WTC11 (cell line): ENCODE data around the gene LRCH4.

Experiments used
- CREB1 ChIP-seq: sonication (generic); formaldehyde crosslinking; IDR thresholded peaks from 2 replicates; pipeline ENCODE4 v1.8.0; 2023; ENCODE audit warnings: mild to moderate bottlenecking, missing genetic modification reagents
- ESRRA ChIP-seq: sonication (generic); formaldehyde crosslinking; IDR thresholded peaks from 2 replicates; pipeline ENCODE4 v1.8.1; 2022; ENCODE audit warnings: mild to moderate bottlenecking, missing genetic modification reagents, borderline replicate concordance
- ETV6 ChIP-seq: sonication (generic); formaldehyde crosslinking; IDR thresholded peaks from 2 replicates; pipeline ENCODE4 v1.8.1; 2022; ENCODE audit warnings: mild to moderate bottlenecking, missing genetic modification reagents
- FOXJ3 ChIP-seq: sonication (generic); formaldehyde crosslinking; IDR thresholded peaks from 2 replicates; pipeline ENCODE4 v1.9.0; 2021; ENCODE audit warnings: missing genetic modification reagents, mild to moderate bottlenecking, borderline replicate concordance
- MYBL2 ChIP-seq: sonication (generic); formaldehyde crosslinking; IDR thresholded peaks from 2 replicates; pipeline ENCODE4 v1.8.1; 2023; ENCODE audit warnings: mild to moderate bottlenecking, moderate library complexity, missing genetic modification reagents
- NFE2L1 ChIP-seq: sonication (generic); formaldehyde crosslinking; IDR thresholded peaks from 2 replicates; pipeline ENCODE4 v1.8.1; 2023; ENCODE audit warnings: missing genetic modification reagents
- OVOL2 ChIP-seq: fragments of 250-450 bp; sonication (Bioruptor Pico); IDR thresholded peaks from 2 replicates; pipeline ENCODE4 v1.9.0; 2021; ENCODE audit warnings: mild to moderate bottlenecking, borderline replicate concordance
- TF ChIP-seq, protein P1 (sequence below): sonication (generic); formaldehyde crosslinking; conservative IDR thresholded peaks from 2 replicates; pipeline ENCODE4 v1.8.1; 2023; ENCODE audit warnings: mild to moderate bottlenecking, low read depth, missing genetic modification reagents, moderate library complexity
- TF ChIP-seq, protein P2 (sequence below): fragments of 200-600 bp; IDR thresholded peaks from 2 replicates; pipeline ENCODE4 v1.8.0; 2022; ENCODE audit warnings: antibody characterized with exemption
- TF ChIP-seq, protein P3 (sequence below): fragments of 250-450 bp; sonication (Bioruptor Pico); IDR thresholded peaks from 2 replicates; pipeline ENCODE4 v2.1.2; 2022; ENCODE audit warnings: mild to moderate bottlenecking, moderate library complexity
- TF ChIP-seq, protein P4 (sequence below): sonication (generic); formaldehyde crosslinking; conservative IDR thresholded peaks from 2 replicates; pipeline ENCODE4 v1.8.1; 2022; ENCODE audit warnings: mild to moderate bottlenecking, missing genetic modification reagents
- TF ChIP-seq, protein P5 (sequence below): sonication (generic); formaldehyde crosslinking; IDR thresholded peaks from 2 replicates; pipeline ENCODE4 v1.8.0; 2022; ENCODE audit warnings: mild to moderate bottlenecking, missing genetic modification reagents

DNA sequence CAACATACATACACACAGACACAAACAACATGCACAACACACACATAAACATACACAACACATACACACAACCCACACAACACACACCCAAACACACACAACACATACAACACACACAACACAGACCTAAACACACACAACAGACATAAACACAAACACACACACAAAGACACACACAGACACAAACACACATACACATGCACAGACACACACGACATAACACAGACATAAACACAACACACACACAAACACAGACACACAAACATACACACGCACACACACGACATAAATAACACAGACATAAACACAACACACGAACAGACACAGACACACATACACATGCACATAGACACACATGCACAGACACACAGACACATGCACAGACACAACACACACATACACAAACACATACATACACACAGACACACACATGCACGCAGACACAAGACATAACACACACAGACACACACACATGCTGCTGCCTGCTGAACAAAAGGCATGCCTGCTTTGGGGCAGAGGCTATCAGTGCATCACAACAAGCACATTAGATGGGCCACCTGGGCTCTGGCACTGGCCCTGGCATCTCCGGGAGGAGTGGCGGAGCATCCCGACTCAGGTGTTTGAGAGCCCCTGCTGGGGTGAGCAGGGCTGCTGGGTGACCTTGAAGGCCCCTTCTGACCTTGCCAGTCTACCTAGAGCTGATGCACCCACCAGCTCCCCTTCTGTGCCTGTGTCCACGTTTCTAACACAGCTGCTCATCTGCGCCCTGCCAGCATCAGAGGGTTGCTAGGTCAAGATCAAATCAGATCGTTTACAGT is 5.3 kb downstream of the LRCH4 start:
- TF ChIP-seq, protein P1, sequence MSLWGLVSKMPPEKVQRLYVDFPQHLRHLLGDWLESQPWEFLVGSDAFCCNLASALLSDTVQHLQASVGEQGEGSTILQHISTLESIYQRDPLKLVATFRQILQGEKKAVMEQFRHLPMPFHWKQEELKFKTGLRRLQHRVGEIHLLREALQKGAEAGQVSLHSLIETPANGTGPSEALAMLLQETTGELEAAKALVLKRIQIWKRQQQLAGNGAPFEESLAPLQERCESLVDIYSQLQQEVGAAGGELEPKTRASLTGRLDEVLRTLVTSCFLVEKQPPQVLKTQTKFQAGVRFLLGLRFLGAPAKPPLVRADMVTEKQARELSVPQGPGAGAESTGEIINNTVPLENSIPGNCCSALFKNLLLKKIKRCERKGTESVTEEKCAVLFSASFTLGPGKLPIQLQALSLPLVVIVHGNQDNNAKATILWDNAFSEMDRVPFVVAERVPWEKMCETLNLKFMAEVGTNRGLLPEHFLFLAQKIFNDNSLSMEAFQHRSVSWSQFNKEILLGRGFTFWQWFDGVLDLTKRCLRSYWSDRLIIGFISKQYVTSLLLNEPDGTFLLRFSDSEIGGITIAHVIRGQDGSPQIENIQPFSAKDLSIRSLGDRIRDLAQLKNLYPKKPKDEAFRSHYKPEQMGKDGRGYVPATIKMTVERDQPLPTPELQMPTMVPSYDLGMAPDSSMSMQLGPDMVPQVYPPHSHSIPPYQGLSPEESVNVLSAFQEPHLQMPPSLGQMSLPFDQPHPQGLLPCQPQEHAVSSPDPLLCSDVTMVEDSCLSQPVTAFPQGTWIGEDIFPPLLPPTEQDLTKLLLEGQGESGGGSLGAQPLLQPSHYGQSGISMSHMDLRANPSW (CRISPR knock-in tag), result no peak
- TF ChIP-seq, protein P2, sequence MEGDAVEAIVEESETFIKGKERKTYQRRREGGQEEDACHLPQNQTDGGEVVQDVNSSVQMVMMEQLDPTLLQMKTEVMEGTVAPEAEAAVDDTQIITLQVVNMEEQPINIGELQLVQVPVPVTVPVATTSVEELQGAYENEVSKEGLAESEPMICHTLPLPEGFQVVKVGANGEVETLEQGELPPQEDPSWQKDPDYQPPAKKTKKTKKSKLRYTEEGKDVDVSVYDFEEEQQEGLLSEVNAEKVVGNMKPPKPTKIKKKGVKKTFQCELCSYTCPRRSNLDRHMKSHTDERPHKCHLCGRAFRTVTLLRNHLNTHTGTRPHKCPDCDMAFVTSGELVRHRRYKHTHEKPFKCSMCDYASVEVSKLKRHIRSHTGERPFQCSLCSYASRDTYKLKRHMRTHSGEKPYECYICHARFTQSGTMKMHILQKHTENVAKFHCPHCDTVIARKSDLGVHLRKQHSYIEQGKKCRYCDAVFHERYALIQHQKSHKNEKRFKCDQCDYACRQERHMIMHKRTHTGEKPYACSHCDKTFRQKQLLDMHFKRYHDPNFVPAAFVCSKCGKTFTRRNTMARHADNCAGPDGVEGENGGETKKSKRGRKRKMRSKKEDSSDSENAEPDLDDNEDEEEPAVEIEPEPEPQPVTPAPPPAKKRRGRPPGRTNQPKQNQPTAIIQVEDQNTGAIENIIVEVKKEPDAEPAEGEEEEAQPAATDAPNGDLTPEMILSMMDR, result no peak
- TF ChIP-seq FOXJ3 (CRISPR knock-in tag) (no peak), MYBL2 (CRISPR knock-in tag) (no peak), ESRRA (no peak), NFE2L1 (CRISPR knock-in tag) (no peak), CREB1 (no peak), OVOL2 (no peak), ETV6 (CRISPR knock-in tag) (no peak)
- TF ChIP-seq, protein P3, sequence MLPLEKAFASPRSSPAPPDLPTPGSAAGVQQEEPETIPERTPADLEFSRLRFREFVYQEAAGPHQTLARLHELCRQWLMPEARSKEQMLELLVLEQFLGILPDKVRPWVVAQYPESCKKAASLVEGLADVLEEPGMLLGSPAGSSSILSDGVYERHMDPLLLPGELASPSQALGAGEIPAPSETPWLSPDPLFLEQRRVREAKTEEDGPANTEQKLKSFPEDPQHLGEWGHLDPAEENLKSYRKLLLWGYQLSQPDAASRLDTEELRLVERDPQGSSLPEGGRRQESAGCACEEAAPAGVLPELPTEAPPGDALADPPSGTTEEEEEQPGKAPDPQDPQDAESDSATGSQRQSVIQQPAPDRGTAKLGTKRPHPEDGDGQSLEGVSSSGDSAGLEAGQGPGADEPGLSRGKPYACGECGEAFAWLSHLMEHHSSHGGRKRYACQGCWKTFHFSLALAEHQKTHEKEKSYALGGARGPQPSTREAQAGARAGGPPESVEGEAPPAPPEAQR (CRISPR knock-in tag), result no peak
- TF ChIP-seq, protein P4, sequence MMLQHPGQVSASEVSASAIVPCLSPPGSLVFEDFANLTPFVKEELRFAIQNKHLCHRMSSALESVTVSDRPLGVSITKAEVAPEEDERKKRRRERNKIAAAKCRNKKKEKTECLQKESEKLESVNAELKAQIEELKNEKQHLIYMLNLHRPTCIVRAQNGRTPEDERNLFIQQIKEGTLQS, result no peak
- TF ChIP-seq, protein P5, sequence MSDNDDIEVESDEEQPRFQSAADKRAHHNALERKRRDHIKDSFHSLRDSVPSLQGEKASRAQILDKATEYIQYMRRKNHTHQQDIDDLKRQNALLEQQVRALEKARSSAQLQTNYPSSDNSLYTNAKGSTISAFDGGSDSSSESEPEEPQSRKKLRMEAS (CRISPR knock-in tag), result no peak
